ENCODE results near the gene DHRS12. TPM values are rescaled to one million over a fixed set of nuclear protein-coding genes. Genes with fewer than 3 reads are reported as not detected.

DHRS12 gene
- total RNA-seq, 2 donors from 2014 or later: 2.0 to 7.2 TPM

DNA sequence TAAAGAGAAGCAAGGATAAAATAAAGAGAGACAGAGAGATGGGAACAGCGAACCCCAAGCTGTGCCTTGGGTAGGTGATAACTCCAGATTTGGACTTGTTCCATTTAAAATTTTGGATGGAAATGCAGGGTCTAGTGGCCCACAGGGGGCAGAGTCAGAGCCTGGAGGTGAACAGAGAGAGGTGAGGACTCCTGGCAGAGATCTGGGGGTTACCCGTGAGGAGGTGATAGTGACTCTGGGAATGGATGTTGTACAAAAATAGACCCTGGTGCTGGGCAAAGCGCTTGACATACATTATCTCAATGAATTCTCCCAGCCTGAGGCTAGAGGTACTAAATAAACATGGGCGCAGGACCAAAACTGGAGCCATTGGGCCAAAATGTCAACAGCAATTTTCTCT, 14.3 kb upstream of the DHRS12 start:
- DNase-seq (ENCODE audit: low spot score in 2 of 2) (no peak), ATAC-seq (no peak)
- Mint-ChIP-seq H3K36me3 (no peaks in the 10 kb centered on the region), H3K9me3 (no peaks in the 10 kb centered on the region), H3K27ac (peak overlapping the region; percentile 86 to 92)

GRCh38 chr13:51817717-51818116, 13.8 kb upstream of the DHRS12 start:
- no peaks in the 10 kb centered on the region for H3K9me3 Mint-ChIP-seq
- H3K27ac Mint-ChIP-seq: peak overlapping the region; percentile 86 to 92
- H3K36me3 Mint-ChIP-seq: no peaks in the 10 kb centered on the region
- DNase-seq (ENCODE audit: low spot score in 2 of 2) (no peak), ATAC-seq (no peak)

DNA sequence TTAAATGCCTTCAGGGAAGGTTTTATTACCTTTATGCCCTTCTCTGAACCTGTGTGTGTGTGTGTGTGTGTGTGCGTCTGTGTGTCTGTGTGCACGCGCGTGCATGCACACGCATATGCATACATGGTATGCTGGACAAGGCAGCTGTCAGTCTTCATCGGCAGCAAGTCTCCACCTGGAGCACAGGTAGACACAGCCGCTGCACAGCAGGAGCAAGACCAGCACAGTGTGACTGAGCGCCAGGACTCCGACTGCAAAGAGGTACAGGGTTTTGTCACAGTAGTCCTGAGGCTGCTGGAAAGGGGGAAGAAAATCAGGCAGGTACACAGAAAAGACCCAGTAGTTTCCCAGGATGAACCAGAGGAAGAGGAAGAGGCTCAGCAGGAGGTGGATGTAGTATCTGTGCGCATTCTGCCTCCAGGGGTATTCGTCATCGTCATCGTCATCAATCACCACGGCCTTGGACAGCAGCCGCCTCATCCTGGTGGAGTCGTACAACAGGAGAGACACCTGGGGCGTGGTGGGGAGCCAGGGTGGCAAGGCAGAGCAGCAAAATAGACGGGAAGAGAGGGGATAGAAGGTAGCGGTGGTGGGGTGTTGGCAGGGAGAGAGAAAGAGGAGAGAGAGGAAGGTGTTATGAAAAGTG, 12.8 kb upstream of the DHRS12 start:
- no peak for DNase-seq (ENCODE audit: low spot score in 2 of 2)
- Mint-ChIP-seq H3K9me3 (no peaks in the 10 kb centered on the region), H3K27ac (no peak overlapping the region), H3K36me3 (no peaks in the 10 kb centered on the region)
- no peak for ATAC-seq

DNA sequence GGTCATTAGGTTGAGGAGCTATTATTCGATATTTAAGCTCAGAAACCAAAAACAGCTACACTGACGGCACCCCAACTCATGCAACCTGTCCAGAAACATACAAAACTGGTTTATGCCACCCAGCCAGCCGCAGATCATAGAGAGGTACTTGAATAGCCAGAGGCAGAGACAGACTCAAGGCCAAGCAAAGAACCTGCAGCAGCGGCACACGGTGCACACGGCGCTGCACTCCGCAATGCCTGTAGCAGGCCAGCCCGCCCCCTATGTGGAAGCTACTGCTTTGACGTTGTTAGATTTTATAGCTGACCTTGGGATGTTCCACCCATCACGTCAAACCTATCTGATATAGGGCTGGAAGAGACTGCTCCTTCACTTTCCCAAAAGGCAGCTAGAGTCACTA, 11.9 kb upstream of the DHRS12 start:
- DNase-seq (ENCODE audit: low spot score in 2 of 2) (no peak), ATAC-seq (no peak)
- Mint-ChIP-seq H3K36me3 (no peaks in the 10 kb centered on the region), H3K9me3 (no peaks in the 10 kb centered on the region), H3K27ac (peak overlapping the region in 1 of 2 donors; percentile 87)

DNA sequence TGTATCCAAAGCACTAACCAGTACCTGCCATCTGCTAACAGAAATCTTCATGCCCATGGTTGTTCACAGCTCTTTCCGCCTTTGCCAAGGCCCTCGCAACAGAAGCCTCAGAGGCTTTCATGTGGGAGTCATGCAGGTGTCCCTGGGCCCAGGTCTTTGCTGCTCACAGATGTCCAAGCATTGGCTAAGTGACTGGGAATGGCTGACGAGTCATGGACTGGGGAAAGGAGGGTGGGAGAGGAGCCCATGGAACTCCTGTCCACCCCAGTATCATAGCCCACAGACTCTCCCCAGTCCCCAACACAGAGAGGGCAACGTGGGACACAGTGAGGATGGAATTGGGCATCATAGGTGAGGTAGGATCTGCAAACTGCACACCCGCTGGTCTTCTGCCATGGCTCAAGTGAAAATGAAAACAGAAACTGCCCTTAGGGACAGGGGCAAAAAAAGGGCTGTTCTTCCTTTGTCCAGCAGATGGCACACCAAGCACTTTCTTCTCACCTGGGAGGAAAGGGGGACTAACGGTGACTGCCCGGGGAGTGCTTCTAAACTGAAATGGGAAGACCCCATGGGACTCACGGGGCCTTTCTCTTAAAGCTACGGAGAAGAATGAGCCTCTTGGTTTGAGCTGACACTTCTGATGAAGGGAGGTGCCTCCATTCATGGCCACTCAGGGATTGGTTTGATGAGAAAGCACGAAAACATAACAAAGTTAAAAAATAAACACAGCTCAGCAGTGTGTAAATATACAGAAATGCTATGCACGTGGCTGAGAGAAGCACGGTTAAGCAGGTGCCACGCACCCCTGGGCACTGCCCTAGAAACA, 11.1 kb upstream of the DHRS12 start:
- Mint-ChIP-seq H3K9me3 (no peaks in the 10 kb centered on the region), H3K27ac (peak overlapping the region; percentile 53 to 87), H3K36me3 (no peaks in the 10 kb centered on the region)
- DNase-seq (ENCODE audit: low spot score in 2 of 2): peak; percentile 74 to 76
- ATAC-seq: peak; percentile 42 to 77

DNA sequence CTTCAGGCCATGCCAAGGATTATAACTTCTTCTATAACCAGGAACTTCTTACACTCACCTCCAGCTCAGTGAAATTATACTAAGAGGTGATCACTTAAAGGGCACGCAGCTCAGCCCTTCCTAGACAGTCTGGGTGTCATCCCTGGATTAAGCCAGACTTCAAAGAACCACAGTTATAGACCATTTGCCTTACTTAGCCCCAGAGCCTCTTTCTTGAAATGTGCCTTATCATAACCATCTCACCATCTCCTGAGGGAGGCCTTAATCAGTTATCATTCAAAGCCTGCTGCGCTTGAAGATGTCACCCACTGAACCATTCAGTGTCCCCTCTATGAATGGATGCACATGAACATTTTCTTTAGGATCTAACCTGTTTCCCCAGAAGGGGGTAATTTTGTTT, 10.1 kb upstream of the DHRS12 start:
- H3K9me3 Mint-ChIP-seq: peaks cover 0 to 3% of the 10 kb centered on the region in 2 donors
- peak overlapping the region in 1 of 2 donors; percentile 87 for H3K27ac Mint-ChIP-seq

GRCh38 chr13:51811920-51812451, 8.0 kb upstream of the DHRS12 start:
- DNase-seq (ENCODE audit: low spot score in 2 of 2): no peak
- peaks cover 0 to 4% of the 10 kb centered on the region in 2 donors for H3K9me3 Mint-ChIP-seq
- H3K36me3 Mint-ChIP-seq: peaks cover 0 to 7% of the 10 kb centered on the region in 2 donors
- peak in 1 of 2 donors; percentile 69 for ATAC-seq
- H3K27ac Mint-ChIP-seq: peak overlapping the region; percentile 78

More for the DNA sequence above, 10.1 kb upstream of the DHRS12 start:
- peaks cover 0 to 7% of the 10 kb centered on the region in 2 donors for H3K36me3 Mint-ChIP-seq
- ATAC-seq (no peak), DNase-seq (ENCODE audit: low spot score in 2 of 2) (no peak)

- H3K36me3 Mint-ChIP-seq: peaks cover 0 to 7% of the 10 kb centered on the region in 2 donors
- peak overlapping the region in 1 of 2 donors; percentile 78 for H3K27ac Mint-ChIP-seq
- peaks cover 0 to 4% of the 10 kb centered on the region in 2 donors for H3K9me3 Mint-ChIP-seq
- DNase-seq (ENCODE audit: low spot score in 2 of 2) (no peak), ATAC-seq (no peak)
Observed at GRCh38 chr13:51811046-51811445, 7.1 kb upstream of the DHRS12 start.

- DNase-seq (ENCODE audit: low spot score in 2 of 2): no peak
- H3K9me3 Mint-ChIP-seq: peaks cover 0 to 4% of the 10 kb centered on the region in 2 donors
- no peak for ATAC-seq
- H3K27ac Mint-ChIP-seq: no peak overlapping the region
- H3K36me3 Mint-ChIP-seq: peaks cover 0 to 12% of the 10 kb centered on the region in 2 donors
Observed at GRCh38 chr13:51808811-51809210, 4.8 kb upstream of the DHRS12 start.

- DNase-seq (ENCODE audit: low spot score in 2 of 2) (no peak), ATAC-seq (no peak)
- peaks cover 0 to 4% of the 10 kb centered on the region in 2 donors for H3K9me3 Mint-ChIP-seq
- peaks cover 0 to 12% of the 10 kb centered on the region in 2 donors for H3K36me3 Mint-ChIP-seq
- no peak overlapping the region for H3K27ac Mint-ChIP-seq
Observed at GRCh38 chr13:51807041-51807440, 3.1 kb upstream of the DHRS12 start.

GRCh38 chr13:51806566-51806965, 2.6 kb upstream of the DHRS12 start:
- DNase-seq (ENCODE audit: low spot score in 2 of 2): no peak
- peaks cover 0 to 12% of the 10 kb centered on the region in 2 donors for H3K36me3 Mint-ChIP-seq
- H3K9me3 Mint-ChIP-seq: peaks cover 0 to 4% of the 10 kb centered on the region in 2 donors
- no peak for ATAC-seq
- H3K27ac Mint-ChIP-seq: no peak overlapping the region

DNA sequence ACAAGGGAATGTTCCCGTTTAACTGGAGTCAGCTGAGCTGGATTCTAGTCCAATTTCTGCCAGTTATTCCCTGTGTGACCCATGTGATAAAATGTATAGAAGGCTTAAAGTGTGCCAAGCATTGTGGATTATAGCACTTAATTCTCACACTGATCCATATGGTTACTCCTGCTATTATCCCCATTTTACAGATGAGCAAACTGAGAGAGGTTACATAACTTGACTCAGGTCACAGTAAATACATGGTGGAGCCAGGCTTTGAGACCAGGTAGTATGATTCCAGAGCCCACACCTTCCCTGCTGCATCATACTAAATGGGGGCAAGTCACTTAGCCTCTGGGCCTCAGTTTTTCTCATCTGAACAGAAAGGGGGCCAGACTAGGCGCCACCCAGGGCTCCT, 2.0 kb upstream of the DHRS12 start:
- no peak for DNase-seq (ENCODE audit: low spot score in 2 of 2)
- no peak for ATAC-seq
- Mint-ChIP-seq H3K27ac (no peak overlapping the region), H3K36me3 (peaks cover 0 to 12% of the 10 kb centered on the region in 2 donors), H3K9me3 (peaks cover 0 to 4% of the 10 kb centered on the region in 2 donors)

DNA sequence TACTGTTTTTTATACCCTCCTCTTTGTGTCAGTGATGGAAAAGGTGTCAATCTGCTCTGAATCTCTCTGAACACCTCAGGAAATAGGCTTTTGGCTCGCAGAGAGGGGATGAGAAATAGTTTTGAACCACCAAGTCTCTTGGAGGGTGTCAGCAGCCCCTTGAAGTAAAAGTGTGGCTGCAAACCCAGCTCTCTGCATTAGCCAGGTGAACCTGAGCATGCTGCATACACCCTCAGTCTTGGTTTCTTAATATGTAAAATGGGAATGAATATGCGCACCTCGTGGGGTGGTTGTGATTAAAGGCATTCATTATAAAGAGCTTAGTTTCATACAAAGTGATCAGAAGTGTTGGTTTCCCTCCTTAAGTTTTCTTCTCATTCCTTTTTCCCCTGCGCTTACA, 1.4 kb upstream of the DHRS12 start:
- H3K36me3 Mint-ChIP-seq: peaks cover 0 to 12% of the 10 kb centered on the region in 2 donors
- H3K27ac Mint-ChIP-seq: peak overlapping the region; percentile 98 to 99
- DNase-seq (ENCODE audit: low spot score in 2 of 2): no peak
- no peak for ATAC-seq
- H3K9me3 Mint-ChIP-seq: peaks cover 0 to 4% of the 10 kb centered on the region in 2 donors

DNA sequence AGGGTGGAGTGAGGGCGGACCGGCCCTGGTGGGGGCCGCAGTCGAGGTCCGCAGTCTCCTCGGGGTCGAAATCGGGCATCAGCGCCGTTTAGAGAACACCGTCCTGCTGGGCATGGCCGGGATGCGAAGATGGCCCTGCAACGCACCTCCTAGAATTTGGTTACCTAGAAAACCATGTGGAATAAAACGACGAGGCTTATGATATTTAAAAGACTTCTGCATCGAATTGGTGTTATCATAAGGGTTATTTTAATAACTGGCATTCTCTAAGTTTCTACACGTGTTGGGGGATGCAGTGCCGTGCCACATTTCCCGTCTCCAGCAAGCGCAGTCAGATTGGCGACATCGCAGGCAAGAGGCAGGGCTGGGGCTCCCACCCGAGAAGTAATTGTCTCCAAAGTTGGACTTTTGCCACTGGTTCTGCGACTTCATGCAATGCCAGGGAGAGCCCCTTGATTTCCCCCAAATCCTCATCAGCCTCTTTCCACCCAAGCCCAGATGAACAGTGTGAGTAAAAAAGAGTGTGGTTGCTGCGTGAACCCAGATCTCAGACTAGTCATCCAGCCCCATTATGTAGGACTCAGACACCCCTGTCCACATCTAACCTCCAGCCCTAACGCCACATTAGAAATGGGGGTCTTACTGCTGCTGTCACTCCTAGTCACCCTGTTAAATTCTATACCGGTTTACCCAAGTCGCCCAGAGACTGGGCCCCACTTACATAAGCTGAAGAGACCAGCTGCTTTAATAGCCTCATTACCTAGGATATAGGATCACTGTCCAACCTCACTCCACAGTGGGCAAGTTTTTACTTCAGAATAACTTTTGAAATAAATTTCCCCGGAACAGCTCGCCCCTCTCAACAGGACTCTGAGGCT, 571 bp upstream of the DHRS12 start:
- Mint-ChIP-seq H3K36me3 (peaks cover 0 to 8% of the 10 kb centered on the region in 2 donors), H3K27ac (peak overlapping the region; percentile 98 to 99), H3K9me3 (peaks cover 0 to 4% of the 10 kb centered on the region in 2 donors)
- peak; percentile 9 to 59 for ATAC-seq
- peak in 1 of 2 donors; percentile 76 for DNase-seq (ENCODE audit: low spot score in 2 of 2)

- no peak for DNase-seq (ENCODE audit: low spot score in 2 of 2)
- H3K9me3 Mint-ChIP-seq: no peaks in the 10 kb centered on the region
- peaks cover 0 to 5% of the 10 kb centered on the region in 2 donors for H3K36me3 Mint-ChIP-seq
- H3K27ac Mint-ChIP-seq: peak overlapping the region; percentile 93 to 99
- no peak for ATAC-seq
Observed at GRCh38 chr13:51802631-51803418, 1.1 kb downstream of the DHRS12 start.

Measured in activated naive CD4-positive, alpha-beta T cell treated with anti-CD3 and anti-CD28 coated beads, Interleukin-2, amount 50 U/mL, for 72 hours (primary cell).